ENCODE results near the gene LAMA3. TPM values are rescaled to one million over a fixed set of nuclear protein-coding genes. Genes with fewer than 3 reads are reported as not detected.

LAMA3 gene
- total RNA-seq, 1 donor, result 8.3 TPM

DNA sequence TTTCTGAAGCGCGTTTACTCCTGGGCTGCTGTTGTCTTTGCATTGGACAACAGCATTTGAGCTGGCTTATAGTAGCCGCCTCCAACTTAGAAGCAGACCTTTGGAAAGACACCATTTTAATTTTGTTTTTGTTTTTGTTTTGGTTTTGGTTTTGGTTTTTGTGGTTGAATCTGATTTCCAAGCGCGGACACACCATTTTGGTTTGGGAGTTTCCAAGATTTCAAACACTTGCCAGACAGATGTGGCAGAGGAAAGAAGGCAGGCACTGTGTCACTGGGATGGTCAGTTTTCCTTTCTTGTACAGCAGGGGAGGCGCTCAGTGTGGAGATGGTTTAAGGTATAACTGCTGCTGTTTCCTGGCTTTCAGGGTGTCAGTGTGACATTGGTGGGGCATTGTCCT, 126.8 kb downstream of the LAMA3 start:
- H3K4me1 ChIP-seq (ENCODE audit: insufficient read depth, low read length), result no peaks in the 10 kb centered on the region
- H3K4me3 ChIP-seq (ENCODE audit: insufficient read depth, low read length), result no peak overlapping the region
- TF ChIP-seq, protein P1, sequence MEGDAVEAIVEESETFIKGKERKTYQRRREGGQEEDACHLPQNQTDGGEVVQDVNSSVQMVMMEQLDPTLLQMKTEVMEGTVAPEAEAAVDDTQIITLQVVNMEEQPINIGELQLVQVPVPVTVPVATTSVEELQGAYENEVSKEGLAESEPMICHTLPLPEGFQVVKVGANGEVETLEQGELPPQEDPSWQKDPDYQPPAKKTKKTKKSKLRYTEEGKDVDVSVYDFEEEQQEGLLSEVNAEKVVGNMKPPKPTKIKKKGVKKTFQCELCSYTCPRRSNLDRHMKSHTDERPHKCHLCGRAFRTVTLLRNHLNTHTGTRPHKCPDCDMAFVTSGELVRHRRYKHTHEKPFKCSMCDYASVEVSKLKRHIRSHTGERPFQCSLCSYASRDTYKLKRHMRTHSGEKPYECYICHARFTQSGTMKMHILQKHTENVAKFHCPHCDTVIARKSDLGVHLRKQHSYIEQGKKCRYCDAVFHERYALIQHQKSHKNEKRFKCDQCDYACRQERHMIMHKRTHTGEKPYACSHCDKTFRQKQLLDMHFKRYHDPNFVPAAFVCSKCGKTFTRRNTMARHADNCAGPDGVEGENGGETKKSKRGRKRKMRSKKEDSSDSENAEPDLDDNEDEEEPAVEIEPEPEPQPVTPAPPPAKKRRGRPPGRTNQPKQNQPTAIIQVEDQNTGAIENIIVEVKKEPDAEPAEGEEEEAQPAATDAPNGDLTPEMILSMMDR (IDR thresholded peaks at IDR 0.05; ENCODE audit: extremely low read depth, low read depth, low read length), result no peak
- H3K36me3 ChIP-seq (ENCODE audit: insufficient read depth, low read length), result no peaks in the 10 kb centered on the region
- no peak overlapping the region for H3K27ac ChIP-seq (ENCODE audit: low read depth, low read length)
- no peak for DNase-seq (ENCODE audit: insufficient read length, low spot score, missing footprints)
- H2AFZ ChIP-seq (ENCODE audit: low read length), result no peak overlapping the region
- H3K79me2 ChIP-seq (ENCODE audit: insufficient read depth, low read length), result no peaks in the 10 kb centered on the region
- no peaks in the 10 kb centered on the region for H3K9me3 ChIP-seq (ENCODE audit: low read depth, low read length)
- H4K20me1 ChIP-seq (ENCODE audit: insufficient read depth, low read length), result no peaks in the 10 kb centered on the region
- H3K27me3 ChIP-seq (ENCODE audit: insufficient read depth, low read length), result no peaks in the 10 kb centered on the region
- H3K4me2 ChIP-seq (ENCODE audit: insufficient read depth, low read length), result no peak overlapping the region

DNA sequence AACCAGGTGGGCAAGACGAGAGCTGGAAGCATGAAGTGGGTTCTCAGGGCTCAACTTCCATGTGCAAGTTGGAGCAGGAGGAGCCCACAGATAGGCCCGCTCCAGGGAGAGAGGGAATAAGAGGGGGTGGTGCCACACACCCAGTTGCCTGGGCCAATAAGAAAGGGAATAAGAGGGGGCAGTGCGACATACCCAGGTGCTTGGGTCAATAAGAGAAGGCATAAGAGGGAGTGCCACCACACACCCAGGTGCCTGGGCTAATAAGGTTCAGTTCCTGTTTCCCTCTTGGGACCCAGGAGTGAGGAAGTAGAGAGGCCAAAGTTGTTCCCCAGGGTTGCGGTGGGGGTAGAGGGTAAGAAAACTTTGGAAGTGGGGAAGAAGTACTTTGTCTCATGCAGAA, 127.5 kb downstream of the LAMA3 start:
- no peak overlapping the region for H3K4me3 ChIP-seq (ENCODE audit: insufficient read depth, low read length)
- TF ChIP-seq, protein P1 (IDR thresholded peaks at IDR 0.05; ENCODE audit: extremely low read depth, low read depth, low read length), result no peak

DNA sequence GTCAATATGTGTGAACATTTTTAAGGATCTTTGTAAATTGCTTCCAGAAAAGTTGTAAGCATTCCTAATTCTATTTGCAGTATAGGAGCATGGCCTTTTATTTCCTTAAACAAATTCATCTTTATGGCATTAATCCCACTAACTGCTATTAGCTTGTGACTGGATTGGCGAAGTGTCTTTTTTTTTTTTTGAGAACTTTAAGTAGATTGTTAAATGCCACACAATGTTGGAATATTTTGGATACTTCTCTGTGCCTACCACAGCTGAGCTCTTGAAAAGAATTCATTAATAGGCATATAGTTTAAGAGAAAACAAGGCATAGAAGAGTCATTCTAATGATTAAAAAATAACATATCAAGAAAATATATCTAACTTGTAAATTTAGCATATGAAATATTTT, 129.7 kb downstream of the LAMA3 start:
- DNase-seq (ENCODE audit: insufficient read length, low spot score, missing footprints), result no peak
- Histone ChIP-seq H3K4me3 (ENCODE audit: insufficient read depth, low read length) (no peak overlapping the region), H3K9me3 (ENCODE audit: low read depth, low read length) (no peaks in the 10 kb centered on the region), H2AFZ (ENCODE audit: low read length) (no peak overlapping the region), H3K27me3 (ENCODE audit: insufficient read depth, low read length) (no peaks in the 10 kb centered on the region), H3K4me2 (ENCODE audit: insufficient read depth, low read length) (no peak overlapping the region), H4K20me1 (ENCODE audit: insufficient read depth, low read length) (no peaks in the 10 kb centered on the region), H3K27ac (ENCODE audit: low read depth, low read length) (no peak overlapping the region), H3K36me3 (ENCODE audit: insufficient read depth, low read length) (no peaks in the 10 kb centered on the region), H3K79me2 (ENCODE audit: insufficient read depth, low read length) (no peaks in the 10 kb centered on the region), H3K4me1 (ENCODE audit: insufficient read depth, low read length) (peaks cover 4% of the 10 kb centered on the region)
- TF ChIP-seq, protein P1 (IDR thresholded peaks at IDR 0.05; ENCODE audit: extremely low read depth, low read depth, low read length), result no peak

More for the DNA sequence above, 127.5 kb downstream of the LAMA3 start:
- Histone ChIP-seq H3K27ac (ENCODE audit: low read depth, low read length) (no peak overlapping the region), H3K79me2 (ENCODE audit: insufficient read depth, low read length) (no peaks in the 10 kb centered on the region), H3K36me3 (ENCODE audit: insufficient read depth, low read length) (no peaks in the 10 kb centered on the region), H3K4me1 (ENCODE audit: insufficient read depth, low read length) (no peaks in the 10 kb centered on the region), H3K27me3 (ENCODE audit: insufficient read depth, low read length) (no peaks in the 10 kb centered on the region), H3K4me2 (ENCODE audit: insufficient read depth, low read length) (no peak overlapping the region), H4K20me1 (ENCODE audit: insufficient read depth, low read length) (no peaks in the 10 kb centered on the region), H2AFZ (ENCODE audit: low read length) (no peak overlapping the region), H3K9me3 (ENCODE audit: low read depth, low read length) (no peaks in the 10 kb centered on the region)
- DNase-seq (ENCODE audit: insufficient read length, low spot score, missing footprints), result no peak

DNA sequence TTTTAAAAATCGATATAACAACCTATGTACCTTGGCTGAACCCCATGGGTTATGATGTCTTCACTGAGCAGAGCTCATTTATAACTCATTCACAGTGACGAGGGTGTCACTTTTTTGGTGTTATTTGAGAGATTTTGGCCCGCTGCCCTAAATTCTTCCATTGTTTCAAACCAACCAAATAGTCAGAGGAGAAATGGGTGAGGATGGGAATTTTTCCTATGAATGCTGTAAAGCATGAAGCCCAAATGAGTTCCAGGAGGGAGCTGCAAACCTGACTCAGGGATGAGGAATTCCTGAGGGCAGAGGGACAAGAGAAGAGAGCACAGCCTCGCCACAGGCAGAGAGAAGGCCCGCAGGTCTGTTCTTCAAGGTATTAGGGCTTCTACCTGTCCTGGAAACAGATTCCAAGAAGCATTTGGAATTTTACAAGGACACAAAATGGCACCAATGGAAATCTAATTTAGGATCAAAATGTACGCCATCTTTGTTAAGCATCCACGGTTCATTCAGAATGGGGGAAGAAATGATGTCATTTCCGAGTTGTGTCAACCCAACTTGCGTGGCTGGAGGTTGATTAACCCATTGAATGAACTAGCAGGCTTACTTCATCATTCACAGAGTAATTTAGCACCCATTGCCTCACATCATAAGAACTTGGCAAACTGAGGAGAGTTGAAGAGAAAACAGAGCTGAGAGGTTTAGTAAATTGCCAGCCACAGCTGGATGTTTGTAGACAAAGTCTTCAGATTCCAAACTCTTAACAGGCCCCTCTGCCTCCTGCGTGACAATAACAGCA, 133.5 kb downstream of the LAMA3 start:
- Histone ChIP-seq H2AFZ (ENCODE audit: low read length) (no peak overlapping the region), H3K79me2 (ENCODE audit: insufficient read depth, low read length) (no peaks in the 10 kb centered on the region)

More for the DNA sequence above, 133.5 kb downstream of the LAMA3 start:
- H3K9me3 ChIP-seq (ENCODE audit: low read depth, low read length), result no peaks in the 10 kb centered on the region
- peak overlapping the region; percentile 16 for H3K27ac ChIP-seq (ENCODE audit: low read depth, low read length)
- no peaks in the 10 kb centered on the region for H4K20me1 ChIP-seq (ENCODE audit: insufficient read depth, low read length)
- no peaks in the 10 kb centered on the region for H3K27me3 ChIP-seq (ENCODE audit: insufficient read depth, low read length)
- no peak for DNase-seq (ENCODE audit: insufficient read length, low spot score, missing footprints)
- H3K4me2 ChIP-seq (ENCODE audit: insufficient read depth, low read length), result no peak overlapping the region
- TF ChIP-seq, protein P1 (IDR thresholded peaks at IDR 0.05; ENCODE audit: extremely low read depth, low read depth, low read length), result no peak
- H3K4me1 ChIP-seq (ENCODE audit: insufficient read depth, low read length), result peaks cover 22% of the 10 kb centered on the region
- H3K4me3 ChIP-seq (ENCODE audit: insufficient read depth, low read length), result no peak overlapping the region
- no peaks in the 10 kb centered on the region for H3K36me3 ChIP-seq (ENCODE audit: insufficient read depth, low read length)
